GM21529 (cell line): ENCODE data around the gene HHATL.
"Not testable (repeated sequence)": the region's sequence is repeated elsewhere in the genome, so short reads cannot be mapped to it uniquely, and the experiment has no call there.

Experiments
- ATAC-seq: cut with Tn5 transposase; IDR thresholded peaks from one replicate; pipeline ENCODE4 v1.9.1; 2021; ENCODE audit not compliant: unreplicated experiment

The HHATL gene

DNA sequence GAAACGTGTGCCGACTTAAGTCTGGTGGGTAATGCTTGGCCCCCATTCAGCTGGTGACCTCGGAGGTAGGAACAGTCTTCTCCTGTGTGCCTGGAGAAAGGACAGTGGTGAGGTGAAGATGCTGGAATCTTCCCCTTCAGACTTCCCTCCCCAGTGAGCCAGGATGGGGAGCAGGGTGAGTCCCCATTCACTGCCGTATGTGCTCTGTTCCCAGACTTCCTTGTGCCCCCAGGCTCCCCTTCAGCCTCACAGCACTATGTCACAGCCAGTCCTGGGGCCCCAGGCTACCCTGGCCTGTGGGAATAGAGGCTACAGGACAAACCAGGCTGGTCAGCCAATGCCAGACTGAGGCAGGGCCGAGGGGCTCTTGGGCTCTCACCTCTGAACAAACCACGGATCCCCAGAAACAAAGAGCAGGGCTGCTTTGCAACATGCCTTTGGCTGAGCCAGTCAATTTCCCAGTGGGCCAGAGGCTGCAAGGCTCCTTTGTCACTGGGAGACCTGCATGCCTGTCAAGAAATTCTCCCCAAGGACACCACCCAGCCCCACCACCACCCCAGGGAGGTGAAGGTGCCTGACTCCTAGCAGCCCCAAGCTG, 31.8 kb upstream of the HHATL start:
- ATAC-seq, result no peak

DNA sequence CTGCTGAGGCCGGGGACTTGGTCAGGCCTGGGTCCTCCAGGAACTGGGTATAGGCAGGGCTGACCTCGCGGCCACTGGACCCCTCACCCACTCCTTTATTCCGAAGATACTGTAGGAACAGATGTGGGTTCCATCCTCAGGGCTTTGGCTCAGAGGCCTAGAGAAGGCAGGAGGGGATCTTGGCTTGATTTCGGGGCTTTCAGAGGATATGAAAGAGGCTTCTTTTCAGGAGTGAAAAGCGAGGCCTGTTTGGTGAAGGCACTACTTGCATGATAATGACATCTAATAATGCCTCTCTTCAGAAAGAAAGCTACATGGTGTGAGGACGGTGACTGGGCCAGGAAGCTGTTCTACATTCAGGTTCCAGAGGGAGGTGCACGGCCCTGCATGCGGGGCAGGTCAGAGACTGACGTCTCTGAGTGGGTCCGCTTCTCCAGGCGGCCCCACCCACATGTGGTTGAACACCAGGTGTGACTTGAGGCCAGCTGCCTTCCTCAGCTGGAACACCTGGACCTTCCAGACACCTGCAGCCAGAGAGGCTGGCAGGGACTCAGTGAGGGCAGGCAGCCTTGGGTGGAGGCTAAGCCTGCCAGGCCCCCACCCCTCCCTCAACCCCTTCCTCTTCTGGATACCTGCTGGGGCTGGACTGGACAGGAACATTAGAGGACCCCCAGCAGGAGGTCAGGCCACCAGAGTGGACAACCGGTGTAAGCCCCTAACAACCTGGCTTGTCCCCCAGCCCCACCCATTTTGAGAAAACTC, 31.1 kb upstream of the HHATL start:
- no peak for ATAC-seq

DNA sequence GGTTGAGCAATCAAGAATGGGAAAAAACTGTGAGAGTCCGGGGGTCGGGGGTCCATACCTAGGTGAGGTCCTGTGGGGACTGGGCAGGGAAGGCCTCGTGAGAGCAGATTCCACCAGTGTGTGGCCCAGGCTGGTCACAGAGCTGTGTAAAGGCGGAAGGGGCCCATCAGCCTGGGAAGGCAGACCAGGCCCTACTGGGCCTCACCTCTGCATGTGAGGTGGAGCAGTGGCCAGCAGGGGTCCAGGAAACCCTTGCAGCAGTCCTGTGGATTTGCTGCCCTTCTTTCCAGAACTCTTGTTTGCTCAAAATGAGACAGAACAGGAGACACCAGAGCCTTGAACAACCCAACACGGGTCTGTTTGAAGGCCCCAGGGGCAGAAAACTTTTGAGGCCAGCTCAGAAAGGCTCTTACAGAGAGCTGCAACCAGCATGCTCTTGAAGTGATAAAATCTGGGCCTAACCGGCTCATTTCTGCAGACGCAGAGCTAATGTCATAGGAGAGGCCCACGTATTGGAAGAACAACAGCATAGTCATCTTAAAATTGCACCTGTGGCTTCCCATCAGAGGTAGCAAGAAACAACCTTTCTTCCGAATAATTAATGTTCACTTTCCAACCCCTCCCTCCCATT, 30.3 kb upstream of the HHATL start:
- ATAC-seq, result no peak

DNA sequence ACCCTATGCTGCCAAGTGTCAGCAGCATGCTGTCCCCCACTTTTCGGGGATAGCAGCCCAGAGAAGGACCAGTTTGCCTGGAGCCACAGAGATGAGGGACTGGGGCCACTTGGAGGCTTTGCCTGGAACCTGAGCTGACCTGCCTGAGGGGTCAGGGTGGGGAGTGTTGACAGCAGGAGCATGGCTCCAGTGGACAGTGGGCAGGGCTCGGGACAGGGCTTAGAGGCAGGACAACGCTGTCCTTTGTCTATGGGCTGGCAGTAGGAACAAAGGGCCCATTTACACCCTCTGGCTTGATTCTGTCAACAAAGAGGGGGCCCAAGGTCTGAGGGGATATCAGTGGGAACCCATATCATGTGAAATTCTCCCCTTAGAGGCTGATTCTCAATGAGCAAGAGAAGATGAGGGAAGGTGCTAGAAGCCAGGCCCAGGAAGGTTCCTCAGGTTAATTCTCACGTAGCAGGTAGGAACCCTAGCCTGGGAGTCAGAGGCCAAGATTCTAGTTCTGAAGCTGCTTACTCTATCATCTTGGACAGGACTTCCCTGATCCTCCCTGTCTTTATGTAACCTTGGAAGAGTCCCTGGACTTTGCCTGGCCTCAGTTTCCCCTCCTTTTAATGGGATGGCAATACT, 29.7 kb upstream of the HHATL start:
- ATAC-seq, result no peak

DNA sequence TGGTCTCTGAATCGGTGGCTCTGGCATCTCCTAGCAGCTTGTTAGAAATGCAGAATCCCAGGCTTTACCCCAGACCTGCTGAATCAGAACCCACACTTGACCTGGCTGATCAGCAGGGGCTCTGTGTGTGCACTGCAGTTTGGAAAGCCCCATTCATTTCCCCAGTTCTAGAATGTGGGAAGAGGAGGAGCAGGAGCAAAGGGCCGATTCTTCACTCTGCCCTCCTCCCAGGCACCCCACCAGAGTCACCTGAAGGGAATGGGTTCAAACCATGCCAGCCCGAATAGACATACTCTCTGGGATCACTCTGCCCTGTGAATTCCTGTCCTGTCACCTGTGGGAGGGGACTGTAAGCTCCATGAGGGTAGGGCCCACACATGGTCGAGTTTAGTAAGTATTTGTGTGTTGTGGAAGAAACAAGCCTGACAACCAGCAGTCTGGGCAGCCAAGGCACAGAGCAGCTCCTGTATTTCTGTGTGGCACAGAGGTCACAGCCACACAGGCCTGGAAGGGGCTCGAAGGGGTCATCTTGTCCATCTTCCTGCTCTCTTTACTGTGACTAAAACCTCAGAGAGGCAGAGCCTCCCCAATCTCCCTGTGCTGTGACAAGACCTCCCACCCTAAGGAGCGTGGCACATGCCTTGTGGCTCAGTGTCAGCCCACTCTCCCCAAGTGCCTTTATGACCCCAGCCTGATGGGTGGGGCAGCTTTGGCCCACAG, 29.0 kb upstream of the HHATL start:
- no peak for ATAC-seq

DNA sequence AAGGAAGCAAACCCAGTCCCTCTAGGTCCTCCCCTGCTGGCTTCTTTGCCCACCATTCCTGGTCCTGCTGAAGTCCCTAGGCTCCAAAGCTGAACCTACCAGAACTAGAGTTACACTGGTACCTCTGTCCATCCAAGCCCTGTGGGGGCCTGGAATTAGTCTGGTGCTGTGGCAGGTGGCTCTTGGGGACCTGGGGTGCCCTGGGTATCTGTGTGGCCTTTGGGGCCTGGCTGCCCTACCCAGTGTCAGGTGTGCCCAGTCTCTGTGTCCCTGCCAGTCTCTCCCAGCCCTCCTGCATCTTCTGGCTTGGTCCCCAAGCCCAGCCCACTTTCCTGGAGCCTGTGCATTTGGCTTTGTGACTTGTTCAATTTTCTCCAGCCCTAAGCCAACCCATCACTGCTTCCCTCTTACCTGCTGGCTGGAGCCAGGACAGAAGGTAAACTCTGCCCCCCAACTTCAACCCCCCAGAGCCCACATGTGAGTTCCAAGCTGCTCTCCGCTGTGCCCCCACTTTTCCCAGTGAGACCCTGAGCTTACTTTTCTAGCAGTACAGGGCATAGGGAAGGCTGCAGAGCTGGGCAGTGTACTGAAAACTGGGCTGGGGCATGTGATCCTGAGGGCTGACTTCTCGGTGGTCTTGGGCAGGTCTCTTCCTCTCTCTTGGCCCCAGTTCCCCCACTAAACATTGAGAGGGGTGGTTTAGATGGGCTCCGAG, 28.3 kb upstream of the HHATL start:
- no peak for ATAC-seq

DNA sequence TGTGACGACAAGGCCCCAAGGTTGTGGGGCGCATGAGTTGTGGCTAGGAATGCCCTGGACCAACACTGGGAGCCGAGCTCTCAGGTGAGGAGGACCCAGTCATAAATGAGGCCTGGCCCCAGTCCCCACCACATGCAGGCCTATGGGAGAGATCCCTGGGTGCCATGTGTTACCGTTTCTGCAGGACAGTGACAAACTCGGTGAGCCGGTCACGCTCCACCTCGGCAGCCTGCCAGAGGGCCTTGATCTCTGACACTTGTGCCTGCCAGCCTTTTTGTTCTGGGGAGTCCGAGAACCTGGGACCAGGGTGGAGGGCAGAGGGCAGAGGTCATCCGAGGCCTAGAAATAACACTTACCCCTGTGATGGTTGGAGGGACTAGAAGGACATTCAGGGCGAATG, 27.7 kb upstream of the HHATL start:
- no peak for ATAC-seq

DNA sequence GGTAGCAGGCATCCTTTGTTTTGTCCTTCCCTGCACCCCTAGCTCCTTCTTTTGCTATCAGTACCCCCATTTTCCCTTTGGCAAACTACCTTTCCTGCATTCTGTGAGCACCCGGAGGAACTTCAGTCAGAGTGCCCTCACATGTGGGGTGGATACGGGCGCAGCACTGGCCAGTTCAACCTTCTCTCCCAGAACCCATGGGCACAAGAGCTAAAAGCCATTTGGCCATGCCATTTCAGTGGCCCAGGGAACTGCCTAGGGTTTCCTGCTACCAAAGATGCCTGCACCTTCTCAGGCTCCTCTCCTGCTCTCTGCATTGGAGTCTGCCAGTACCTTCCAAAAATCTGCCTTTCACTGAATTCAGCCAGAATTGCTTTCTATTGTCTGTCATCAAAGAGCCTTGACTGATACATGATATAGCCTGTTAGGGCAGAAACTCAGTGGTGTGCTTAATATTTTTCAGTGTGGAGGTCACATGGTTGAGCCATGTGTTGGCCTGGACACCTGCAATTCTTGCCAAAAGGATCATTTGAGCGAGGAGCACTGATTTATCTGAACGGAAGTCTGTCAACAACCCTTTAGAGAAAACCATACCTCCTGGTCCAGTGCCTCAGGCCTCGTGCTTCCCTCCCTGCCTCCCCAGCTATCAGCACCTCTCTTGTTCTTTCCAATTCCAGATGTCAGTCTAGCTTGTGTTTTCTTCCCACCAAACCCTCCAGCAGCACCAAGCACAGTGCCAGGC, 27.0 kb upstream of the HHATL start:
- ATAC-seq, result no peak

DNA sequence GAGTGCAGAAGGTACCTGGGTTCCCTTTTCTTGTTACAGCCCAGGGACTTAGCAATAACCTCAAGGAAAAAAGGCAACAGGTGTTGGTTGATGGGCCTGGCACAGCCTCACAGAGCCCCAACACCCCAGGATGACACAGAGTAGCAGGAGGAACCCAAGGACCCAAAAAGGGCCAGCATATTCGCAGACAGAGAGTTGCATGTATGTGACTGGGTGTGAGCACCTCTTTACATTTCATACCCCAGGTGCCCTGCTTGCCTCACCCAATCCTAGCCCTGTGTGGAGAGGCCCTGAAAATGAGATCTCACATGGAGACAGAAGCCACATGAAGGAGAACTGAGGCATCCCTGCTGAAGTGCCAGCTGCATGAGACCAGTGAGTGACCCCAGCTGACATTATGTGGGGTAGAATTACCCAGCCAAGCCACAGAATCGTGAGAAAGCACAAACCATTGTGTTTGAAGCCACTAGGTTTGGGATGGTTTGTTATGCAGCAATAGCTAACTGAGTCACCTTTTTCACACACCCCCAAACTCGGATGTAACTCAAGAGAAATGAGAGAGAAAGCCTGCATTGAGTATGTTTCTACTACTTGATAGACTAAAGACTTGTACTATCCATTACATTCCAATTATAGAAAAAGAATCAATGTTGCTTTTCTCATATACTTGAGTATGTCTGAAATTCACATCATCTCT, 26.2 kb upstream of the HHATL start:
- ATAC-seq, result no peak

DNA sequence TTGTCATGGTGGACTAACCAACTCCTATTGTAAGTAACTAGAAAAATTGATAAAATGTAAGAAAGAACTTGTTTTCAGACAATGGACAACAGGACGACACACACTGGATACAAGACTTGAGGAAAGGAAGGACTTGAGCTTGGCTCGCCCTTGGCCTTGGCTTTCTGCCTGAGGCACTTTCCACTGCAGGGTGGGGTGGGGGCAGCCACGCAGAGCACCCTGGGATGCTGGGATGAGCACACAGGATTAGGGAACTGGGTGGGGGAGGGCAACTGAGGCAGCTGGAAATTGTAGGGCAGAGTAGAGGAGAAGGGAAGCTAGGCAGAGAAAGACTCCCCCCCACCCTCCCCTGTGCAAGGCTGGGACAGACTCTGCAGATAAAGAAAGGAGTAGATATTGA, 25.5 kb upstream of the HHATL start:
- ATAC-seq, result no peak

DNA sequence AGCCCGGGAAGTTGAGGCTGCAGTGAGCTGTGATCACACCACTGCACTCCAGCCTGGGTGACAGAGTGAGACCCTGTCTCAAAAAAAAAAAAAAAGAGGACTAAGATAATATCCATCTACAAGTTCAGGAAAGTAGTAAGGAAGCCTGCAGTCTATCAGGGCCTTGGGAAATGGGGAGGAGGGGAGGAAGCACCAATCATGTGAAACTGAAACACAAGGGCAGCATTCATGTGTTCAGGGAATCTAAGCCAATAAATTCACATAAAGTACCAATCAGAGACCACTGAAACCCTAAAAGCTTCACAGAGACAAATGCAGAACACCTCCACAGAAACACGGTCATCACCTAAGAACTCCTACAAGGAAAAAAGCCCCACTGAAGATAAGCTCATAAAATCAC, 22.9 kb upstream of the HHATL start:
- no peak for ATAC-seq

DNA sequence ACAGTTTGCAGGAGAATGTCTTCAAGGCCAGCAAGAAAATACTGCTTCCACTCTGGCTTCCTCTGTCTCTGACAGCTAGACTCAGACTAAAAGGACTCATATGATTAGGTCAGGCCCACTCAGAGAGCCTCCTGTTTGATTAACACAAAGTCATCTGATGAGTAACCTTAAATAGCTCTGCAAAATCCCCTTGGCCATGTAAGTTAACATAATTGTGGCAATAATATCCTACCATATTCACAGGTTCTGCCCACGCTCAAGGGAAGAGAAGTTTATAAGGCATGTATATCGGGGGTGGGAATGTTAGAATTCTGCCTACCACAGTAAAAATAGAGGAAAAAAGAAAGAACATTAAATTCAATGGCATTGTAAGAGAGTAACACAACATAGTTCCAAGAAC, 20.6 kb upstream of the HHATL start:
- no peak for ATAC-seq

DNA sequence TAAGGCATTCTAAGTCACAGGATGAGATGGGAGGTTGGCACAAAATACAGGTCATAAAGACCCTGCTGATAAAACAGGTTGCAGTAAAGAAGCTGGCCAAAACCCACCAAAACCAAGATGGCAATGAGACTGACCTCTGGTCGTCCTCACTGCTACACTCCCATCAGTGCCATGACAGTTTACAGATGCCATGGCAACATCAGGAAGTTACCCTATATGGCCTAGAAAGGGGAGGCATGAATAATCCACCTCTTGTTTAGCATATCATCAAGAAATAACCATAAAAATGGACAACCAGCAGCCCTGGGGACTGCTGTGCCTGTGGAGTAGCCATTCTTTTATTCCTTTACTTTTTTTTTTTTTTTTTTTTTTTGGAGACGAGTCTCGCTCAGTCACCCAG, 19.8 kb upstream of the HHATL start:
- ATAC-seq, result not testable (repeated sequence)

DNA sequence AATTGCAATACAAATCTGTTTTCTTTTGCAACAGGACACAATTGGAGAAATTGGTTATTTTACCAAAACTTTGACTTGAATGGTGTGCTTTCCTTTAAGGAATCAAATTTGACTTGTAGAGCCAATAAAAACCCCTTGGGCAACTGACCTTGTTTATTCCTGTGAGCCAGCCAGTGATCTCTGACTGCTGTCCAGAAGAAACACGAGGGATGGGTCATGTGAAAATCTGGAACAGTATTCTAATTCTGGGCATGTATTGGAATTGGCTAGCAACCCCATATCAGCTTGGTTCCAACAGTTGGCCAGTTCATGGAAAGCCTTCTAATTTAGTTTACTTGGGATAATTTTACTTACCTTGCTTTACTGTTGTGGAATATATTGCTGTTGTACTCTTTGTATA, 19.1 kb upstream of the HHATL start:
- no peak for ATAC-seq

DNA sequence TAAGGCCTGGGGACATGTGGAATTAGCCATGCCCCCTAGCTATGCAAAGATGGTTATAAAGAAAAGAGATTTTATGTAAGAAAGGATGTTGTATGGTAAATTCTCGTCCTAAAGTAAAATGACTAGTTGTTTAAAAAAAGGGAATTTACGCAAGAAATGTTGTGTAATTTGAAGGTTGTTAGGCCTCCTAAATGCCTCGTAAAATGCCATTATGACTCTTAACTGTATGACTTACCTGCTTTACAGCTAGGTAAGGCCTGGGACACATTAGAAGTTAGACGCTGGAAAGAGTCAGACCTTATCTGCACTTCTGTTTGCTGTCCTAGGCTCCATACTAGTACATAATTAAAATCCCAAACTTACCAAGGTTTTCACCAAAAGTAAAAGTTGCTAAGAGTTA, 17.5 kb upstream of the HHATL start:
- no peak for ATAC-seq

DNA sequence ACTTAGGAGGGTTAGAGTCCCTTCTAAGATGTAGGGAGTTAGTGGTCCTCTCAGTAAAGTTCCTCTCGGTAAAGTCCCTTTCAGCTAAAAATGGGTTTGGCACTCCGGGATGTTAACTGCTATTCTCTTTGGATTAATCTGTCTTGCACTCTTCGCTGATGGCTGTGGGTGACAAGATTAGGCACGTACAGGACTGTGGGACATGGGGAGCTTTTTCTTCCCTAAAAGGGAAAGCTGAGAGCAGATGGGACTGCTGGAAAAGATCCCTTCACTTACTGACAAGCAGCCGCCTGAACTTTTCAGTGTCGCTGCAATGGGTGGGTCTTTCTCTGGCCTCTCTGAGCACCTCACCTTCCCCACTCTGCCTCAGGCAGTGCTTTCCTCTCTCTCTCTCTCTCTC, 16.4 kb upstream of the HHATL start:
- no peak for ATAC-seq

DNA sequence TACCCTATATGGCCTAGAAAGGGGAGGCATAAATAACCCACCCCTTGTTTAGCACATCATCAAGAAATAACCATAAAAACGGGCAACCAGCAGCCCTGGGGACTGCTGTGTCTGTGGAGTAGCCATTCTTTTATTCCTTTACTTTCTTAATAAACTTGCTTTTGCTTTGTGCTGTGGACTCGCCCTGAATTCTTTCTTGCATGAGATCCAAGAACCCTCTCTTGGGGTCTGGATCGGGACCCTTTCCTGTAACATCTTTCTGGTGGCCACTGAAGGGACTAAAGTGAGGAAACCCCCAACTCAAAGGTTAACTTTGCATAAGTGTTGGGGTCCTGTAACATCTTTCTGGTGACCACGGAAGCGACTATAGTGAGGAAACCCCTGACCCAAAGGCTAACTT, 15.7 kb upstream of the HHATL start:
- ATAC-seq, result no peak

DNA sequence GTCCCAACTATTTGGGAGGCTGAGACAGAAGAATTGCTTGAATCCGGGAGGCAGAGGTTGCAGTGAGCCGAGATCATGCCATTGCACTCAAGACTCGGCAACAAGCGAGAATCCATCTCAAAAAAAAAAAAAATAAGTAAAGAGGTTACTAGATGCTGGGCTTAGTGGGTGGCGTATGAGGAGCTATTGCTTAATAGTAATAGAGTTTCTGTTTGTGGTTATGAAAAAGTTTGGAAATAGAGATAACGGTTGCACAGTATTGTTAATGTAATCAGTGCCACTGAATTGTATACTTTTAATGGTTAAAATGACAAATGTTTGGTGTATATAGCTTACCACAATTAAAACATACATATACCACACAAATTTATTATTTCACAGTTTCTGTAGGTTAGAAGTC, 14.7 kb upstream of the HHATL start:
- ATAC-seq, result no peak

DNA sequence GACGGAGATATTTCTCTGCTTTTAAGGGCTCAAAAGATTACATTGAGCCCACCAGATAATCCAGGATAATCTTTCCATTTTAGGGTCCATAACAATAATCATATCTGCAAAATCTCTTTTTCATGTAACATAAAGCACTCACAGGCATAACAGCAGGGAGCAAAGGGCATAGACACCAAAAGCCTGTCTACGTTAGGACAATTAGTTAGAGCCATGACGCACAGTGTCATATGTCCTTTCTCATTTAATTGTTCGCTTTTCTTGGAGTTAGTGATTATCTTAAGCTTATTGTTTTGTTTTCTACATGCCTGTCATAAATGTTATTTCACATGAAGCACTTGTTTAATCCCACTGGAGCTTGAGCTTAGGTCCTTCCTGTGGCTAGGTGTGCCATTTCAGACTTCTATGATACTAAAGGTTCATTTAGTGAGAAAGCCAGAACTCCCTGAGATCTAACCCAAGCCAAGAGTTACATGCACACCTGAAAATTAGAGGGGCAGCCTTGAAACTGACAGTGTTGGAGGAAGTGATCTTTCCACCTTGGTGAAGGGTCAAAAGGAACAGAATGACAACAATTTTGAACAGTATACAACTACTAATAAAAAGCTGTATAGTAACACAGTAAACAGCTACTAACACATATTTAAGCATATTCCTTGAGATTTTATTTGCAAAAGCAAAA, 11.7 kb upstream of the HHATL start:
- no peak for ATAC-seq
